Neural progenitor cell (in vitro differentiated cells): Measurements from ENCODE around the gene IQCK. TPM values are rescaled to one million over a fixed set of nuclear protein-coding genes. Genes with fewer than 3 reads are reported as not detected.

Experiments
- DNase-seq: peaks from one replicate; pipeline ENCODE4 v3.0.0-alpha.2; 2016; ENCODE audit warnings: low spot score
- H2AFZ ChIP-seq: fragments of 200-600 bp; sonication (generic); replicated peaks from 2 replicates; pipeline ENCODE4 v1.6.1; 2016; ENCODE audit warnings: antibody characterized with exemption
- H3F3A ChIP-seq: fragments of 200-600 bp; sonication (generic); 2 replicates; pipeline ENCODE4 v1.6.1; 2016; ENCODE audit warnings: antibody characterized with exemption, low read depth
- H3K27ac ChIP-seq: fragments of 200-600 bp; sonication (generic); 2 replicates; pipeline ENCODE4 v1.5.1; 2016; ENCODE audit warnings: mild to moderate bottlenecking
- H3K27me3 ChIP-seq: fragments of 200-600 bp; sonication (generic); 2 replicates; pipeline ENCODE4 v1.6.1; 2016; ENCODE audit warnings: mild to moderate bottlenecking, moderate library complexity
- H3K36me3 ChIP-seq: fragments of 200-600 bp; sonication (generic); 2 replicates; pipeline ENCODE4 v1.5.1; 2016
- H3K4me1 ChIP-seq: fragments of 200-600 bp; sonication (generic); 2 replicates; pipeline ENCODE4 v1.6.1; 2016; ENCODE audit warnings: mixed run types
- H3K4me2 ChIP-seq: fragments of 200-600 bp; sonication (generic); 2 replicates; pipeline ENCODE4 v1.6.1; 2016
- H3K4me3 ChIP-seq: fragments of 200-600 bp; sonication (generic); 2 replicates; pipeline ENCODE4 v1.5.1; 2016
- H3K79me2 ChIP-seq: fragments of 200-600 bp; sonication (generic); 2 replicates; pipeline ENCODE4 v1.6.1; 2016; ENCODE audit warnings: low read depth
- H3K9ac ChIP-seq: fragments of 200-600 bp; sonication (generic); 2 replicates; pipeline ENCODE4 v1.6.1; 2016
- H3K9me3 ChIP-seq: fragments of 200-600 bp; sonication (generic); 2 replicates; pipeline ENCODE4 v1.5.1; 2016; ENCODE audit warnings: low read depth
- H4K20me1 ChIP-seq: fragments of 200-600 bp; sonication (generic); 2 replicates; pipeline ENCODE4 v1.6.1; 2016; ENCODE audit warnings: low read depth
- H3K27ac Mint-ChIP-seq: 3 replicates; pipeline ENCODE4 v1.8.0; 2021; ENCODE audit warnings: mixed read lengths
- H3K27me3 Mint-ChIP-seq: 2 replicates; pipeline ENCODE4 v1.8.0; 2022; ENCODE audit warnings: low read depth, mild to moderate bottlenecking, inconsistent platforms, moderate library complexity, mixed read lengths; ENCODE audit not compliant: insufficient read depth
- H3K36me3 Mint-ChIP-seq: 3 replicates; pipeline ENCODE4 v1.8.0; 2021; ENCODE audit warnings: mixed read lengths
- H3K4me1 Mint-ChIP-seq: 3 replicates; pipeline ENCODE4 v1.8.0; 2021; ENCODE audit warnings: mixed read lengths
- H3K4me3 Mint-ChIP-seq: 3 replicates; pipeline ENCODE4 v1.8.0; 2021; ENCODE audit warnings: mild to moderate bottlenecking, moderate library complexity, mixed read lengths
- H3K9me3 Mint-ChIP-seq: 3 replicates; pipeline ENCODE4 v1.8.0; 2020; ENCODE audit warnings: mixed read lengths
- EZH2 ChIP-seq: fragments of 200-600 bp; sonication (generic); IDR thresholded peaks from 2 replicates; pipeline ENCODE4 v1.6.1; 2017; ENCODE audit warnings: antibody characterized with exemption, mild to moderate bottlenecking, moderate library complexity
- EZH2phosphoT487 ChIP-seq: fragments of 200-600 bp; sonication (generic); IDR thresholded peaks from 2 replicates; pipeline ENCODE4 v1.6.1; 2017; ENCODE audit warnings: antibody characterized with exemption
- total RNA-seq: library from RNA; depleted of rRNA; stranded (reverse); fragments of >200 nt; gene quantifications from 2 replicates; pipeline ENCODE4 v1.2.3, GENCODE V29; 2015; ENCODE audit warnings: low replicate concordance
- TF ChIP-seq, protein P1 (sequence below): fragments of 200-600 bp; sonication (generic); IDR thresholded peaks from 2 replicates; pipeline ENCODE4 v1.5.1; 2017; ENCODE audit warnings: antibody characterized with exemption, mild to moderate bottlenecking

The IQCK gene
- total RNA-seq, 1 donor from 2014 or later: 22.1 TPM

DNA sequence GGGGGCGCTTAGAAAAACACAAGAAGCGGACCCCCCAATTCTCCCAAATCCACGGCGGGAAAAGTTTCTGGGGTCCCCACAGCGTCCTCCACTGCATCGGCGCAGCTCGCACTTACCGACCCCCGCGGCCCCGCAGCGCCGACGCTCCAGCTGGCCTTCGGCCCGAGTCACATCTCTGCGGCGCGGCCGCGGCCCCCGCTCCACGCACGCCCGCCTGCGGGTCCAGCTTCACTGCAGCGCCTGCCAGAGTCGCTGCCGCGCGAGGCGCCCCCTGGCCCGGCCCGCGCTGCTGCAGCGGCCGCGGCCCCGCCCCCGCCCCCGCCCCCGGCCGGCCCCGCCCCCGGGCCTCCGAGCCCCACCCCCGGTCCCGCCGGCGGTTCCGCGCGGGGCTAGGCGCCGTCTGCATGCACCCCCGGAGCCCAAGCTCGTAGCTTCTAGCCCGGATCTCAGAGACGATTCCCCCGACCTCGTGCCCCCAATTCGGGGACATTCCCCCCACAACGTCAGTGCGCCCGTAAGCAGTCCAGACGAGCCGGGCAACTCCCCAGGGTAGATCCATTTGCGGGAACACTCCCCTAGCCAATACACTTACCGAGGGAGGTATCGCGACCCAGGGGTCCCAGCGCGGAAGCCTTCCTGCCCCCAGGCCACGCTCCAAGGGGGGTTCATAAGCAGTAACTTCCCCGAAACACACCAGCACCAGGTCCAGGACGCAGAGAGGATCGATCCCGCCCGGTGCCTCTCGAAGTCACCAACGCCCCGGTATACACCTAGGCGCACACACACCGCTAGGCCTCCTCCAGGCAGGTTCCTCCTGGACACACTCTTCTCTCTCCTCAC, 166.8 kb downstream of the IQCK start, which contains the start of gene GPRC5B:
GPRC5B (minus strand) TSS at position 238 of the 840 bp plus-strand sequence. CDS start 12,003 bp downstream, outside the sequence.
- H3K27me3 ChIP-seq: peaks cover 14% of the 10 kb centered on the region
- Mint-ChIP-seq H3K4me3 (peak within 1 kb of the TSS; percentile 95), H3K27ac (peak within 1 kb of the TSS; percentile 13), H3K27me3 (peaks cover 5% of the 10 kb centered on the region), H3K36me3 (peaks cover 4% of the 10 kb centered on the region), H3K9me3 (peaks cover 5% of the 10 kb centered on the region), H3K4me1 (peaks cover 32% of the 10 kb centered on the region)
- TF ChIP-seq EZH2: no peak
- TF ChIP-seq, protein P1, sequence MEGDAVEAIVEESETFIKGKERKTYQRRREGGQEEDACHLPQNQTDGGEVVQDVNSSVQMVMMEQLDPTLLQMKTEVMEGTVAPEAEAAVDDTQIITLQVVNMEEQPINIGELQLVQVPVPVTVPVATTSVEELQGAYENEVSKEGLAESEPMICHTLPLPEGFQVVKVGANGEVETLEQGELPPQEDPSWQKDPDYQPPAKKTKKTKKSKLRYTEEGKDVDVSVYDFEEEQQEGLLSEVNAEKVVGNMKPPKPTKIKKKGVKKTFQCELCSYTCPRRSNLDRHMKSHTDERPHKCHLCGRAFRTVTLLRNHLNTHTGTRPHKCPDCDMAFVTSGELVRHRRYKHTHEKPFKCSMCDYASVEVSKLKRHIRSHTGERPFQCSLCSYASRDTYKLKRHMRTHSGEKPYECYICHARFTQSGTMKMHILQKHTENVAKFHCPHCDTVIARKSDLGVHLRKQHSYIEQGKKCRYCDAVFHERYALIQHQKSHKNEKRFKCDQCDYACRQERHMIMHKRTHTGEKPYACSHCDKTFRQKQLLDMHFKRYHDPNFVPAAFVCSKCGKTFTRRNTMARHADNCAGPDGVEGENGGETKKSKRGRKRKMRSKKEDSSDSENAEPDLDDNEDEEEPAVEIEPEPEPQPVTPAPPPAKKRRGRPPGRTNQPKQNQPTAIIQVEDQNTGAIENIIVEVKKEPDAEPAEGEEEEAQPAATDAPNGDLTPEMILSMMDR: no peak
- peak within 1 kb of the TSS; percentile 93 for H3K4me2 ChIP-seq
- H3K9ac ChIP-seq: peak within 1 kb of the TSS; percentile 33
- no peaks in the 10 kb centered on the region for H3K9me3 ChIP-seq
- H3K4me3 ChIP-seq: peak within 1 kb of the TSS; percentile 62
- peaks cover 5% of the 10 kb centered on the region for H4K20me1 ChIP-seq
- H3K36me3 ChIP-seq: no peaks in the 10 kb centered on the region
- peaks cover 47% of the 10 kb centered on the region for H3F3A ChIP-seq
- H2AFZ ChIP-seq: peak within 1 kb of the TSS; percentile 89
- peaks cover 46% of the 10 kb centered on the region for H3K79me2 ChIP-seq
- H3K4me1 ChIP-seq: peaks cover 10% of the 10 kb centered on the region
- H3K27ac ChIP-seq: no peak within 1 kb of the TSS
- DNase-seq: peak; percentile 85

DNA sequence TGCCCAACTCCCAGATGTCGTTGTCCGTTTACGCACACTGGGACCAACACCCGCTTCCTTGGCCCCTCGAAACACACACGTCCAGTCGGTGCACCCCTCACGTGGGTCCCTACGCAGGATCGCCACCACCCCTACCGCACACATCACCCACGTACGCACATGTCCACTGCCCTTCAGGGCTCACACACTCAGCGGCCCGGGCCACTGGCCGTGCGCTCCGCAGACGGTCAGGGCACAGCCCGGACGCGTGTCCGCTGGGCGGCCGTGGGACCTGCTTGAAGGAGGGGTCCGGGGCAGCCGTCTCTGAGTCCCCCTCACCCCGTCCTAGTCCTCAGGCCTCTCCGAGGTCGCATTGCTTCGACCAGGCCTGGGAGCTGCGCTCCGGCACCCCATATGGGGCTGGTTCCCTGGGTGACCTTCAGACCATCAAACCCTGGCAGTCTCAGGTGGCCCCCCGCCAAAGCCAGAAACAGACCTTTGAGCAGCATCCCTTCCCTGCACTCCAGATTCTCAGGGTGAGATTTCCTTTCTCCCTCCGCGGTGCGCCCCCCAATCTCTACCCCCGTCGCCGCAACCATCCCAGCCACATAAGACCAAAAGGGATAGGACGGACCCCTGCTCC, 167.5 kb downstream of the IQCK start:
- Histone ChIP-seq H3K27ac (no peak overlapping the region), H3K4me3 (no peak overlapping the region), H3K79me2 (peaks cover 39% of the 10 kb centered on the region), H3K4me2 (no peak overlapping the region), H2AFZ (no peak overlapping the region), H3K9ac (no peak overlapping the region), H3F3A (peaks cover 40% of the 10 kb centered on the region), H3K36me3 (no peaks in the 10 kb centered on the region), H3K4me1 (peaks cover 9% of the 10 kb centered on the region), H4K20me1 (peaks cover 4% of the 10 kb centered on the region), H3K9me3 (no peaks in the 10 kb centered on the region), H3K27me3 (peaks cover 14% of the 10 kb centered on the region)
- H3K27ac Mint-ChIP-seq: peak overlapping the region; percentile 13
- DNase-seq: no peak
- H3K4me3 Mint-ChIP-seq: peak overlapping the region; percentile 88
- H3K9me3 Mint-ChIP-seq: peaks cover 5% of the 10 kb centered on the region
- TF ChIP-seq EZH2: no peak
- no peak for TF ChIP-seq EZH2phosphoT487
- TF ChIP-seq, protein P1: no peak
- peaks cover 29% of the 10 kb centered on the region for H3K4me1 Mint-ChIP-seq
- H3K27me3 Mint-ChIP-seq: peaks cover 5% of the 10 kb centered on the region
- peaks cover 4% of the 10 kb centered on the region for H3K36me3 Mint-ChIP-seq

DNA sequence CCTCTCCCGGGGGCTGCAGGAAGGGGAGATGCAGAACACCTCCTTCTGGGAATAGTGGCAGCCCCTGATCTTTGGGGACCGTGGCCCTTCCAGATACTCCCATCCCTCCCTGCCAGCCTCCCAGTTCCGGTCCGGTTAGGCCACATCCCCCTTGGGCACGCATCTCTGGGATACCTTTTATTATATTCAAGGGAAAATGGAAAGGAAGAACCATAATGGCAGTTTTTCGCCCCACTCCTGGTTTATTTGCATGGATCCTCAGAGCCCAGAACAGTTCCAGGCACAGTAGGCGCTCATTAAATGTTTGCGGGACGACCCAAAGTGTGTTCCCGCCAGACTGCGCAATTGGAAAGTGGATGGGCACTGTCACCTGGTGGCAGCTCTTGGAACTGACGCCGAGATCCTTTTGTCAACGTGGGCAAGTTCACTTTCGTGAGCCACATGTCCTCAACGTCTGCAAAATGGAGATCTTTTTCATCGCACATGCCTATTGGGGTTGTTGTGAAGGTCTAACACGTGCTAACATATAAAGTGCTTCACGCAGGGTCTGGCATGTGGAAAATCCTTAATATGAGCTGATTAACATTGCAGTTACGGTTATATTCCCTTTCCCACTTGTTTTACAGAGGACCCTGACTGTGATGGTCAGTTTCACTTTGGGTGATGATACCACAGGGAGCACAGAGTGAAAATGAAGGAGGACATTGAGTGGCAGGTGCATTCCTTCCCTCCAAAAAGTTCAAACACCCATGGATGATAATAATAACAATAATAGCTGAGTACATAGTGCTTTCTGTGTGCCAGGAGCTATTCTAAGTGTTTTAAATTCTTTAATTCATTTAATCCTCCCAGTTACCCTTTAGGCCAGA, 168.2 kb downstream of the IQCK start:
- no peak overlapping the region for H3K4me2 ChIP-seq
- peaks cover 7% of the 10 kb centered on the region for H3K27me3 Mint-ChIP-seq
- TF ChIP-seq EZH2phosphoT487 (no peak), EZH2 (no peak)
- TF ChIP-seq, protein P1: peak; percentile 99
- peaks cover 31% of the 10 kb centered on the region for H3K79me2 ChIP-seq
- H3K27me3 ChIP-seq: peaks cover 14% of the 10 kb centered on the region
- H3K4me1 ChIP-seq: peaks cover 9% of the 10 kb centered on the region
- H3K9ac ChIP-seq: no peak overlapping the region
- no peak overlapping the region for H3K4me3 ChIP-seq
- H3K27ac ChIP-seq: no peak overlapping the region
- H2AFZ ChIP-seq: no peak overlapping the region
- no peak overlapping the region for H3K27ac Mint-ChIP-seq
- peak overlapping the region; percentile 88 for H3K4me3 Mint-ChIP-seq
- H3K9me3 Mint-ChIP-seq: peaks cover 5% of the 10 kb centered on the region
- peaks cover 4% of the 10 kb centered on the region for H4K20me1 ChIP-seq
- H3K4me1 Mint-ChIP-seq: peaks cover 22% of the 10 kb centered on the region
- no peaks in the 10 kb centered on the region for H3K9me3 ChIP-seq
- peaks cover 34% of the 10 kb centered on the region for H3F3A ChIP-seq
- H3K36me3 Mint-ChIP-seq: no peaks in the 10 kb centered on the region
- peak; percentile 81 for DNase-seq
- H3K36me3 ChIP-seq: no peaks in the 10 kb centered on the region
